K562 (cell line): Measurements from ENCODE around the gene PRSS23. TPM values are rescaled to one million over a fixed set of nuclear protein-coding genes. Genes with fewer than 3 reads are reported as not detected.

Experiments used
- CREM ChIP-seq: IDR thresholded peaks from 2 replicates; pipeline ENCODE4 v1.6.1; 2014; ENCODE audit warnings: antibody characterized with exemption, low read depth
- CSDE1 ChIP-seq, 2 experiments: fragments of 450-650 bp; IDR thresholded peaks; 2 replicates each; pipeline ENCODE4 v1.6.1; 2016; ENCODE audit warnings: mild to moderate bottlenecking in 1 of 2
- E2F3 ChIP-seq: fragments of 250-450 bp; sonication (Bioruptor Pico); IDR thresholded peaks from 2 replicates; pipeline ENCODE4 v1.4.0; 2020; ENCODE audit warnings: mild to moderate bottlenecking
- ESRRB ChIP-seq: fragments of 250-450 bp; sonication (Bioruptor Pico); IDR thresholded peaks from 2 replicates; pipeline ENCODE4 v1.5.0; 2020; ENCODE audit warnings: mild to moderate bottlenecking, moderate library complexity, borderline replicate concordance
- HMGN3 ChIP-seq: IDR thresholded peaks from 2 replicates; pipeline ENCODE4 v1.6.1; 2011; ENCODE audit warnings: borderline replicate concordance, low read depth, mild to moderate bottlenecking, mixed read lengths, low read length; ENCODE audit not compliant: insufficient read length; ENCODE audit errors: extremely low read depth
- HNRNPK ChIP-seq: fragments of 200-400 bp; formaldehyde crosslinking; IDR thresholded peaks from one replicate; pipeline ENCODE4 v1.6.1; 2018; ENCODE audit warnings: mild to moderate bottlenecking, low read depth, low read length; ENCODE audit not compliant: poor library complexity, severe bottlenecking
- MAFK ChIP-seq: IDR thresholded peaks from 2 replicates; pipeline ENCODE4 v1.6.1; 2011; ENCODE audit warnings: low read length, improper control_type of control experiment
- NFIX ChIP-seq: fragments of 250-450 bp; sonication (Bioruptor Pico); IDR thresholded peaks from 2 replicates; pipeline ENCODE4 v1.4.0; 2020; ENCODE audit warnings: low read depth, mild to moderate bottlenecking, moderate library complexity
- RBBP5 ChIP-seq: fragments of 200-600 bp; sonication (generic); IDR thresholded peaks from 2 replicates; pipeline ENCODE4 v1.6.1; 2012; ENCODE audit warnings: borderline replicate concordance, mild to moderate bottlenecking, low read length, control low read depth, inconsistent platforms; ENCODE audit not compliant: insufficient read depth, poor library complexity, severe bottlenecking
- SOX6 ChIP-seq: fragments of 450-650 bp; IDR thresholded peaks from 2 replicates; pipeline ENCODE4 v1.6.1; 2014; ENCODE audit warnings: mild to moderate bottlenecking
- TRIM24 ChIP-seq, 2 experiments: fragments of 450-650 bp; IDR thresholded peaks; 2 replicates each; pipeline ENCODE4 v1.6.1; 2016
- ZBTB17 ChIP-seq: fragments of 450-650 bp; formaldehyde crosslinking; IDR thresholded peaks from 2 replicates; pipeline ENCODE4 v1.4.0; 2020; ENCODE audit warnings: mild to moderate bottlenecking
- ZNF175 ChIP-seq: fragments of 200-800 bp; sonication (Bioruptor generic); IDR thresholded peaks from 2 replicates; pipeline ENCODE4 v1.6.1; 2016; ENCODE audit warnings: low read depth, mild to moderate bottlenecking, missing genetic modification characterization, missing compliant biosample characterization
- ZNF239 ChIP-seq: fragments of 250-450 bp; sonication (Bioruptor Pico); IDR thresholded peaks from 2 replicates; pipeline ENCODE4 v1.4.0; 2020; ENCODE audit warnings: mild to moderate bottlenecking
- ZNF384 ChIP-seq: IDR thresholded peaks from 2 replicates; pipeline ENCODE4 v1.6.1; 2012; ENCODE audit warnings: low read depth, low read length, improper control_type of control experiment
- ZNF644 ChIP-seq: fragments of 200-800 bp; sonication (Bioruptor generic); IDR thresholded peaks from 2 replicates; pipeline ENCODE4 v1.6.1; 2016; ENCODE audit warnings: low read depth, missing genetic modification characterization, missing compliant biosample characterization
- polyA plus RNA-seq, 8 experiments: library from polyadenylated mRNA; depleted of rRNA in 4 of 8; stranded (reverse) in 5 of 8; unstranded in 3 of 8; fragments of >200 nt; fragmentation: Nextera tagmentation in 2 of 8; fragmentation: Illumina TruSeq in 1 of 8; extraction: Ambion mirVana in 2 of 8; extraction: Trizol in 1 of 8; gene quantifications; 2 replicates each; pipeline versions ENCODE4 v1.2.1 to v1.2.3, GENCODE V29; 2011 to 2014; ENCODE audit warnings: inconsistent platforms in 1 of 8, missing spikeins in 1 of 8
- total RNA-seq, 7 experiments: library from RNA; depleted of rRNA in 6 of 7; stranded (reverse); fragments of >200 nt in 6 of 7; fragmentation: Illumina TruSeq in 2 of 7; extraction: Trizol in 2 of 7; gene quantifications; 2 replicates each; pipeline versions ENCODE4 v1.2.1 to v1.2.3, GENCODE V29; 2011 to 2021; ENCODE audit warnings: low replicate concordance in 1 of 7
- TF ChIP-seq, protein P1 (sequence below): fragments of 250-450 bp; sonication (Bioruptor Pico); IDR thresholded peaks from 2 replicates; pipeline ENCODE4 v1.5.0; 2020; ENCODE audit warnings: mild to moderate bottlenecking, borderline replicate concordance
- TF ChIP-seq, protein P2 (sequence below): fragments of 450-650 bp; conservative IDR thresholded peaks from 2 replicates; pipeline ENCODE4 v1.6.1; 2016; ENCODE audit warnings: missing genetic modification characterization, low read depth, mild to moderate bottlenecking, control low read depth, missing compliant biosample characterization
- TF ChIP-seq, protein P3 (sequence below): sonication (generic); formaldehyde crosslinking; IDR thresholded peaks from 2 replicates; pipeline ENCODE4 v1.5.0; 2020; ENCODE audit warnings: missing genetic modification reagents
- TF ChIP-seq, protein P4 (sequence below), 3 experiments: IDR thresholded peaks in 2 of 3; conservative IDR thresholded peaks in 1 of 3; 2 replicates each; pipeline ENCODE4 v1.5.1; 2011 to 2012; ENCODE audit warnings: low read length in 3 of 3, mild to moderate bottlenecking in 3 of 3, control low read depth in 2 of 3, improper control_type of control experiment in 1 of 3, inconsistent platforms in 1 of 3, low read depth in 1 of 3, mixed read lengths in 1 of 3, moderate library complexity in 1 of 3; ENCODE audit not compliant: insufficient read depth in 2 of 3

PRSS23 gene
- total and polyA plus RNA-seq, 9 of the 15 experiments (the other 6 are each of a cell fraction or from before 2014, with no cell fraction given): 0.04 to 0.51 (median 0.11) TPM; not detected in 2

DNA sequence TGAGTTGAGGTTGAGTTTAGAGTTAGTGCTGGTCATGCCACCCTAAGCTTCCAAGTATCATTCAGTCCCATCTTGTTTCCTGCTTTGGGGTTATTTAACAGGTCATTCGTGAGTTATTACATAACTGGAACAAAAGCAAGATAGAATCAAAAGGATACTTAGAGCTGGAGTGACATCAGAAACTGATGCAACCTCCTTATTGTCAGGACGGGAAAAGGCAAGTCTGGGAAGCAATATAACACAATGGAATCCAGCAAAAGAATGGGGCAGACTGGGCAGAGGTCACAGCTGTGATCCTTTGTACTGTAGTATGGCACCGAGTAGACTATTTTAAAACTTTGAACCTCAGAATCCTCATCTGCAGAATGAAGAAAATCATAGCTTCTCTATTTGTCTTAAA, 4.4 kb upstream of the PRSS23 start (continued):
- TF ChIP-seq HMGN3 (no peak), MAFK (no peak), HNRNPK (no peak), ZNF644 (no peak), TRIM24 (IDR thresholded peaks at IDR 0.05) (peak in 1 of 2 experiments; percentile 36; a peak in 1 of 4 replicates), CSDE1 (IDR thresholded peaks at IDR 0.05) (no peak), NFIX (CRISPR knock-in tag) (no peak), SOX6 (peak; percentile 93), ZBTB17 (CRISPR knock-in tag) (no peak), ZNF239 (CRISPR knock-in tag) (no peak), RBBP5 (no peak), E2F3 (CRISPR knock-in tag) (no peak), ZNF384 (no peak), CREM (no peak), ZNF175 (CRISPR knock-in tag) (0 out of 2 replicates have a peak, but pooled peaks have one; percentile 18), ESRRB (no peak)
- TF ChIP-seq, protein P1, sequence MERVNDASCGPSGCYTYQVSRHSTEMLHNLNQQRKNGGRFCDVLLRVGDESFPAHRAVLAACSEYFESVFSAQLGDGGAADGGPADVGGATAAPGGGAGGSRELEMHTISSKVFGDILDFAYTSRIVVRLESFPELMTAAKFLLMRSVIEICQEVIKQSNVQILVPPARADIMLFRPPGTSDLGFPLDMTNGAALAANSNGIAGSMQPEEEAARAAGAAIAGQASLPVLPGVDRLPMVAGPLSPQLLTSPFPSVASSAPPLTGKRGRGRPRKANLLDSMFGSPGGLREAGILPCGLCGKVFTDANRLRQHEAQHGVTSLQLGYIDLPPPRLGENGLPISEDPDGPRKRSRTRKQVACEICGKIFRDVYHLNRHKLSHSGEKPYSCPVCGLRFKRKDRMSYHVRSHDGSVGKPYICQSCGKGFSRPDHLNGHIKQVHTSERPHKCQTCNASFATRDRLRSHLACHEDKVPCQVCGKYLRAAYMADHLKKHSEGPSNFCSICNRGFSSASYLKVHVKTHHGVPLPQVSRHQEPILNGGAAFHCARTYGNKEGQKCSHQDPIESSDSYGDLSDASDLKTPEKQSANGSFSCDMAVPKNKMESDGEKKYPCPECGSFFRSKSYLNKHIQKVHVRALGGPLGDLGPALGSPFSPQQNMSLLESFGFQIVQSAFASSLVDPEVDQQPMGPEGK: no peak
- TF ChIP-seq, protein P2, sequence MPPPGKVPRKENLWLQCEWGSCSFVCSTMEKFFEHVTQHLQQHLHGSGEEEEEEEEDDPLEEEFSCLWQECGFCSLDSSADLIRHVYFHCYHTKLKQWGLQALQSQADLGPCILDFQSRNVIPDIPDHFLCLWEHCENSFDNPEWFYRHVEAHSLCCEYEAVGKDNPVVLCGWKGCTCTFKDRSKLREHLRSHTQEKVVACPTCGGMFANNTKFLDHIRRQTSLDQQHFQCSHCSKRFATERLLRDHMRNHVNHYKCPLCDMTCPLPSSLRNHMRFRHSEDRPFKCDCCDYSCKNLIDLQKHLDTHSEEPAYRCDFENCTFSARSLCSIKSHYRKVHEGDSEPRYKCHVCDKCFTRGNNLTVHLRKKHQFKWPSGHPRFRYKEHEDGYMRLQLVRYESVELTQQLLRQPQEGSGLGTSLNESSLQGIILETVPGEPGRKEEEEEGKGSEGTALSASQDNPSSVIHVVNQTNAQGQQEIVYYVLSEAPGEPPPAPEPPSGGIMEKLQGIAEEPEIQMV (tag): no peak
- TF ChIP-seq, protein P3, sequence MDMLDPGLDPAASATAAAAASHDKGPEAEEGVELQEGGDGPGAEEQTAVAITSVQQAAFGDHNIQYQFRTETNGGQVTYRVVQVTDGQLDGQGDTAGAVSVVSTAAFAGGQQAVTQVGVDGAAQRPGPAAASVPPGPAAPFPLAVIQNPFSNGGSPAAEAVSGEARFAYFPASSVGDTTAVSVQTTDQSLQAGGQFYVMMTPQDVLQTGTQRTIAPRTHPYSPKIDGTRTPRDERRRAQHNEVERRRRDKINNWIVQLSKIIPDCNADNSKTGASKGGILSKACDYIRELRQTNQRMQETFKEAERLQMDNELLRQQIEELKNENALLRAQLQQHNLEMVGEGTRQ (CRISPR knock-in tag): no peak
- TF ChIP-seq, protein P4, sequence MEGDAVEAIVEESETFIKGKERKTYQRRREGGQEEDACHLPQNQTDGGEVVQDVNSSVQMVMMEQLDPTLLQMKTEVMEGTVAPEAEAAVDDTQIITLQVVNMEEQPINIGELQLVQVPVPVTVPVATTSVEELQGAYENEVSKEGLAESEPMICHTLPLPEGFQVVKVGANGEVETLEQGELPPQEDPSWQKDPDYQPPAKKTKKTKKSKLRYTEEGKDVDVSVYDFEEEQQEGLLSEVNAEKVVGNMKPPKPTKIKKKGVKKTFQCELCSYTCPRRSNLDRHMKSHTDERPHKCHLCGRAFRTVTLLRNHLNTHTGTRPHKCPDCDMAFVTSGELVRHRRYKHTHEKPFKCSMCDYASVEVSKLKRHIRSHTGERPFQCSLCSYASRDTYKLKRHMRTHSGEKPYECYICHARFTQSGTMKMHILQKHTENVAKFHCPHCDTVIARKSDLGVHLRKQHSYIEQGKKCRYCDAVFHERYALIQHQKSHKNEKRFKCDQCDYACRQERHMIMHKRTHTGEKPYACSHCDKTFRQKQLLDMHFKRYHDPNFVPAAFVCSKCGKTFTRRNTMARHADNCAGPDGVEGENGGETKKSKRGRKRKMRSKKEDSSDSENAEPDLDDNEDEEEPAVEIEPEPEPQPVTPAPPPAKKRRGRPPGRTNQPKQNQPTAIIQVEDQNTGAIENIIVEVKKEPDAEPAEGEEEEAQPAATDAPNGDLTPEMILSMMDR (IDR thresholded peaks at IDR 0.05 in 2 of 3, conservative IDR thresholded peaks at IDR 0.05 in 1 of 3; ENCODE audit: insufficient read depth in 2 of 3, low read depth in 1 of 3, low read length in 3 of 3): no peak
